ENCODE measurements around the gene ACTN3. TPM values are rescaled to one million over a fixed set of nuclear protein-coding genes. Genes with fewer than 3 reads are reported as not detected.

The ACTN3 gene
- total and polyA plus RNA-seq, 2 of the 4 experiments (the other 2 are of a cell fraction), result under 0.01 to 0.05 TPM

- Histone ChIP-seq H2AK5ac (ENCODE audit: low read depth, low read length) (no peak overlapping the region), H3K23ac (ENCODE audit: low read depth, low read length) (no peak overlapping the region), H4K8ac (ENCODE audit: low read depth in 2 of 2, low read length in 2 of 2) (no peak overlapping the region), H3K9me1 (ENCODE audit: insufficient read depth, low read length) (0 out of 2 replicates have a peak, but pooled peaks cover 3% of the 10 kb centered on the region), H3K14ac (replicated peaks; ENCODE audit: low read depth, low read length) (no peak overlapping the region), H3K18ac (ENCODE audit: low read depth, low read length) (no peak overlapping the region), H3K4ac (ENCODE audit: low read depth, low read length) (no peak overlapping the region), H2BK20ac (ENCODE audit: low read depth, low read length) (no peak overlapping the region), H2BK120ac (ENCODE audit: low read depth, low read length) (no peak overlapping the region), H2AFZ (replicated peaks; ENCODE audit: low read length, poor library complexity) (peak overlapping the region; percentile 32), H3K27ac (ENCODE audit: insufficient read depth, low read length) (no peak overlapping the region), H3K79me1 (ENCODE audit: low read depth in 1 of 2, low read length in 2 of 2) (no peaks in the 10 kb centered on the region), H4K5ac (ENCODE audit: low read depth, low read length) (no peak overlapping the region), H3K9ac (ENCODE audit: low read depth, low read length) (no peak overlapping the region), H3K9me3 (ENCODE audit: control insufficient read depth, insufficient read depth, low read length) (no peaks in the 10 kb centered on the region), H3K4me3 (ENCODE audit: insufficient read depth, low read depth, low read length) (no peak overlapping the region), H3K27me3 (ENCODE audit: control insufficient read depth, insufficient read depth, low read length) (no peaks in the 10 kb centered on the region), H2AK9ac (replicated peaks; ENCODE audit: low read depth, low read length, poor library complexity) (no peak overlapping the region), H4K20me1 (ENCODE audit: insufficient read depth, low read length) (no peaks in the 10 kb centered on the region; the same call in 1 of the 2 replicates), H2BK15ac (ENCODE audit: low read depth, low read length) (no peak overlapping the region), H4K91ac (ENCODE audit: insufficient read depth, low read depth, low read length) (no peak overlapping the region), H3K36me3 (ENCODE audit: control insufficient read depth, insufficient read depth, low read length) (peaks cover 4% of the 10 kb centered on the region), H3K56ac (ENCODE audit: extremely low read depth, insufficient read depth, low read length) (no peak overlapping the region), H2BK5ac (ENCODE audit: low read depth, low read length, poor library complexity, severe bottlenecking) (no peak overlapping the region), H3K4me1 (ENCODE audit: control insufficient read depth, insufficient read depth, low read length) (no peaks in the 10 kb centered on the region), H3K4me2 (ENCODE audit: low read depth, low read length) (no peak overlapping the region)
- DNase-seq (no peak), ATAC-seq (ENCODE audit: low read depth) (no peak)
- dilution Hi-C loops (cut with HindIII; ENCODE audit: low sequenced_read_pairs, unreplicated experiment) (no loop called here), in situ Hi-C loops (cut with MboI; ENCODE audit: low sequenced_read_pairs) (no loop called here), intact Hi-C loops (cut with micrococcal nuclease) (no loop called here)
- ChIA-PET CTCF (no interaction called here), POLR2A (ENCODE audit: unreplicated experiment) (no interaction called here)
- 100% methylated on average over 3 of the region's 10 CpGs; no CpG with 5 or more reads in 1 of the 2 experiments for WGBS, 2 experiments (ENCODE audit: extremely low coverage in 2 of 2, insufficient read length in 1 of 2)
- TF ChIP-seq ELK1 (IDR thresholded peaks at IDR 0.05; ENCODE audit: borderline replicate concordance, low read depth, low read length) (no peak), MXI1 (IDR thresholded peaks at IDR 0.05; ENCODE audit: borderline replicate concordance, low read depth, low read length) (no peak)
- no TSS peak for BruUV-seq (replicated peaks)
Measured at GRCh38 chr11:66529069-66529468, 17.6 kb upstream of the ACTN3 start.

Data from IMR-90 (cell line).